HG02973 (cell line): Measurements from ENCODE around the gene JAG2.
A peak's percentile ranks its signal among the peaks of the same experiment; 100 is the strongest.

Experiments used
- ATAC-seq: cut with Tn5 transposase; IDR thresholded peaks from one replicate; pipeline ENCODE4 v1.9.1; 2021; ENCODE audit warnings: moderate library complexity; ENCODE audit not compliant: unreplicated experiment

Gene JAG2

GRCh38 chr14:105166571-105167302, 1.8 kb downstream of the JAG2 start:
- no peak for ATAC-seq

GRCh38 chr14:105165761-105166485, 2.7 kb downstream of the JAG2 start:
- no peak for ATAC-seq

GRCh38 chr14:105165134-105165704, 3.4 kb downstream of the JAG2 start:
- no peak for ATAC-seq

GRCh38 chr14:105163040-105163742, 5.4 kb downstream of the JAG2 start:
- ATAC-seq, result no peak

GRCh38 chr14:105162669-105162979, 6.0 kb downstream of the JAG2 start:
- no peak for ATAC-seq

GRCh38 chr14:105161964-105162668, 6.5 kb downstream of the JAG2 start:
- peak; percentile 67 for ATAC-seq

GRCh38 chr14:105161309-105161708, 7.3 kb downstream of the JAG2 start:
- no peak for ATAC-seq

- no peak for ATAC-seq
Observed at GRCh38 chr14:105160776-105161175, 7.8 kb downstream of the JAG2 start.

- ATAC-seq, result no peak
Observed at GRCh38 chr14:105159344-105159743, 9.2 kb downstream of the JAG2 start.

GRCh38 chr14:105158794-105159193, 9.8 kb downstream of the JAG2 start:
- no peak for ATAC-seq

- no peak for ATAC-seq
Observed at GRCh38 chr14:105157872-105158271, 10.7 kb downstream of the JAG2 start.

- ATAC-seq, result no peak
Observed at GRCh38 chr14:105156414-105157375, 11.9 kb downstream of the JAG2 start.

GRCh38 chr14:105155681-105156413, 12.7 kb downstream of the JAG2 start:
- no peak for ATAC-seq

GRCh38 chr14:105155071-105155651, 13.4 kb downstream of the JAG2 start:
- no peak for ATAC-seq

GRCh38 chr14:105154476-105154871, 14.1 kb downstream of the JAG2 start:
- ATAC-seq, result no peak

- ATAC-seq, result no peak
Observed at GRCh38 chr14:105153739-105154475, 14.7 kb downstream of the JAG2 start.

- no peak for ATAC-seq
Observed at GRCh38 chr14:105153331-105153731, 15.2 kb downstream of the JAG2 start.

GRCh38 chr14:105152794-105153241, 15.8 kb downstream of the JAG2 start:
- no peak for ATAC-seq
